ENCODE results near the gene SUN5. TPM values are rescaled to one million over a fixed set of nuclear protein-coding genes. Genes with fewer than 3 reads are reported as not detected.

The SUN5 gene
- total and polyA plus RNA-seq, 2 donors from 2014 or later: not detected

DNA sequence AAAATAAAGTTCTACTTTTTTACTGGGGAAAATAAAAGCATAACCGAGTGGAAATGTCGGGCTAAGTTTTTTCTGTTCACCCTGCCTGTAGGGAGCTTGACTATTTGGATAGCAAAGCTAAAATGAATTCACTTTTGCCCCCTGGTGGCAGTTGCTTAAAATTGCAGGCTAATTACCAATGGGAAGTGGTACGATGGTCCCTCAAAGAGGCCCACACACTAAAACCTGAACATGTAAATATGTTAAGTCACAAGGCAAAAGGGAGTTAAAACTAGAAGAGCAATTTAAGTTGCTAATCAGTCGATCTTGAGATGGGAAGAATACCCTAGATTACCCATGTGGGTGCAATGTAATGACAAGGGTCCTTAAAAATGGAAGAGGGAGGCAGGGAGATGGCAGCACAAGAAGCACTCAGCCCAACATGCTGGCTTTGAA lies 916 bp upstream of the SUN5 start:
- DNase-seq: no peak
- Histone ChIP-seq H3K27me3 (ENCODE audit: control insufficient read depth, insufficient read depth, low read length) (no peaks in the 10 kb centered on the region), H3K27ac (ENCODE audit: low read depth in 2 of 2, low read length in 2 of 2) (no peak overlapping the region), H3K36me3 (ENCODE audit: control insufficient read depth in 2 of 3, insufficient read depth in 3 of 3, low read length in 3 of 3) (no peaks in the 10 kb centered on the region), H3K9me3 (ENCODE audit: control insufficient read depth in 2 of 3, insufficient read depth in 1 of 3, low read length in 3 of 3) (peaks cover 0 to 4% (median 0%) of the 10 kb centered on the region in 3 donors), H3K9ac (ENCODE audit: low read length in 3 of 3) (no peak overlapping the region), H3K4me1 (ENCODE audit: control insufficient read depth in 2 of 3, insufficient read depth in 2 of 3, low read depth in 1 of 3, low read length in 3 of 3) (peaks cover 0 to 3% (median 0%) of the 10 kb centered on the region in 3 donors), H3K4me3 (ENCODE audit: low read length in 3 of 3) (no peak overlapping the region)
- TF ChIP-seq, protein P1, sequence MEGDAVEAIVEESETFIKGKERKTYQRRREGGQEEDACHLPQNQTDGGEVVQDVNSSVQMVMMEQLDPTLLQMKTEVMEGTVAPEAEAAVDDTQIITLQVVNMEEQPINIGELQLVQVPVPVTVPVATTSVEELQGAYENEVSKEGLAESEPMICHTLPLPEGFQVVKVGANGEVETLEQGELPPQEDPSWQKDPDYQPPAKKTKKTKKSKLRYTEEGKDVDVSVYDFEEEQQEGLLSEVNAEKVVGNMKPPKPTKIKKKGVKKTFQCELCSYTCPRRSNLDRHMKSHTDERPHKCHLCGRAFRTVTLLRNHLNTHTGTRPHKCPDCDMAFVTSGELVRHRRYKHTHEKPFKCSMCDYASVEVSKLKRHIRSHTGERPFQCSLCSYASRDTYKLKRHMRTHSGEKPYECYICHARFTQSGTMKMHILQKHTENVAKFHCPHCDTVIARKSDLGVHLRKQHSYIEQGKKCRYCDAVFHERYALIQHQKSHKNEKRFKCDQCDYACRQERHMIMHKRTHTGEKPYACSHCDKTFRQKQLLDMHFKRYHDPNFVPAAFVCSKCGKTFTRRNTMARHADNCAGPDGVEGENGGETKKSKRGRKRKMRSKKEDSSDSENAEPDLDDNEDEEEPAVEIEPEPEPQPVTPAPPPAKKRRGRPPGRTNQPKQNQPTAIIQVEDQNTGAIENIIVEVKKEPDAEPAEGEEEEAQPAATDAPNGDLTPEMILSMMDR (IDR thresholded peaks at IDR 0.05; ENCODE audit: borderline replicate concordance, extremely low read depth, insufficient read depth): no peak
- FAIRE-seq: no peak
- intact Hi-C loops (cut with DNase I): no loop called here

- intact Hi-C loops (cut with DNase I): no loop called here
- Histone ChIP-seq H3K27me3 (ENCODE audit: control insufficient read depth, insufficient read depth, low read length) (no peaks in the 10 kb centered on the region), H3K4me1 (ENCODE audit: control insufficient read depth in 2 of 3, insufficient read depth in 2 of 3, low read depth in 1 of 3, low read length in 3 of 3) (no peaks in the 10 kb centered on the region), H3K9me3 (ENCODE audit: control insufficient read depth in 2 of 3, insufficient read depth in 1 of 3, low read length in 3 of 3) (peaks cover 0 to 4% (median 0%) of the 10 kb centered on the region in 3 donors), H3K36me3 (ENCODE audit: control insufficient read depth in 2 of 3, insufficient read depth in 3 of 3, low read length in 3 of 3) (no peaks in the 10 kb centered on the region), H3K9ac (ENCODE audit: low read length in 3 of 3) (no peak overlapping the region), H3K4me3 (ENCODE audit: low read length in 3 of 3) (no peak overlapping the region), H3K27ac (ENCODE audit: low read depth in 2 of 2, low read length in 2 of 2) (no peak overlapping the region)
- FAIRE-seq: no peak
- TF ChIP-seq, protein P1 (IDR thresholded peaks at IDR 0.05; ENCODE audit: borderline replicate concordance, extremely low read depth, insufficient read depth): no peak
- peak in 1 of 5 donors; percentile 35 for DNase-seq
Observed at GRCh38 chr20:33002087-33002808, 2.0 kb downstream of the SUN5 start.

DNA sequence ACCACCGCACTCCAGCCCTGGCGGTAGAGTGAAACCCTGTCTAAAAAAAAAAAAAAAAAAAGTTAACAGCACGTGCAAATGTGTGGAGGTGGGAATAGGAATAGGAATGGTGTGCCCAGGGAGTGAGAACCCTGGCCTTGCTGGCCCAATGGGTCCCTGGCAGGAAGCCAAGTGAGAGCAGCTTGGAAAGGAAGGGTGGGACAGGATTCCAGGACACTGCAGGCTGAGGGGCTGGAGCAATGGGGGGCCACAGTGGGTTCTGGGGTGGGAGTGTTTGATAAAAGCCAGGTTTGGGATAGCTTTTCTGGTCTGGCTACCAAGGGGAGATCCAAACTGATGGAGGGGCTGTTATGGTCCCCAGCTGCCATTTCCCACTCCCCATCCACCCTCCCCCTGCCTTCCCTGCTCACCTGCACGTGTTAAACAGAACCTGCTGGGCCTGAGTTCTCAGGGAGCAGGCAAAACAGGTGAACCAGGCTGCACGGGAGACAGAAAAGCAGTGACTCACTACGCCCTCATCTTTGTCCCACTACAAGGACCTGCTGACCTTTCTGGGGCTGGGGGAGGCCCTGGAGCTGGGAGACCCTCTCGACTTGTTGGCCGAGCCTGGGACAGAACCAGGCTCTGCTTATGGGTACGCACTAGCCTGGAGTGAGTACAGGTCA lies 3.3 kb downstream of the SUN5 start:
- intact Hi-C loops (cut with DNase I): no loop called here
- no peaks in the 10 kb centered on the region for H3K27me3 ChIP-seq (ENCODE audit: control insufficient read depth, insufficient read depth, low read length)
- H3K9me3 ChIP-seq (ENCODE audit: control insufficient read depth in 2 of 3, insufficient read depth in 1 of 3, low read length in 3 of 3): peaks cover 0 to 4% (median 0%) of the 10 kb centered on the region in 3 donors
- no peaks in the 10 kb centered on the region for H3K4me1 ChIP-seq (ENCODE audit: control insufficient read depth in 2 of 3, insufficient read depth in 2 of 3, low read depth in 1 of 3, low read length in 3 of 3)
- no peak overlapping the region for H3K4me3 ChIP-seq (ENCODE audit: low read length in 3 of 3)
- H3K36me3 ChIP-seq (ENCODE audit: control insufficient read depth in 2 of 3, insufficient read depth in 3 of 3, low read length in 3 of 3): no peaks in the 10 kb centered on the region
- TF ChIP-seq, protein P1 (IDR thresholded peaks at IDR 0.05; ENCODE audit: borderline replicate concordance, extremely low read depth, insufficient read depth): no peak
- no peak for FAIRE-seq
- H3K9ac ChIP-seq (ENCODE audit: low read length in 3 of 3): no peak overlapping the region
- H3K27ac ChIP-seq (ENCODE audit: low read depth in 2 of 2, low read length in 2 of 2): no peak overlapping the region
- peak in 1 of 5 donors; percentile 32 for DNase-seq

All from kidney (tissue), 14 donors.